Hematopoietic multipotent progenitor cell treated with erythropoietin and hydrocortisone succinate and interleukin-3 and kit ligand, for 4 days (in vitro differentiated cells): ENCODE measurements around the gene PRKN.

Experiments used
- DNase-seq: peaks from one replicate; pipeline ENCODE4 v3.0.0-alpha.2; 2015

Gene PRKN

DNA sequence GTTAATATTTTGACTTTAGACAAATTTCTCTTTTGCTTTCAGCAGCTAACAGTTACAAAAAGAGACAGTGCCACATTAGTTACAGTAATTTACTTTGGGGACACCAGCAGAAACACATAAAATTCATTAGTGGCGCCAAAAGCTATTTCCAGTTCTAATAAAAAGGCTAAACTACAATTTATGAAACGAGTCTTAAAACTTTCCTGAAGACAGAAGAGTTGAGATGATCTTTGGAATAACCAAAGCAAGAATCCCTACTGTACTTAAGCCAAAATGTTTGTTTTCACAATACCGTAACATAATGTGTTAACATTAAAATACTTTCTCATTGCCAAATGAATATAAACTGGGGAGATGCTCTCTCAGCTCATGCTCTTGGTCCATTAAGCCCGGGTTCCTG lies 1103.5 kb downstream of the PRKN start:
- DNase-seq = no peak

DNA sequence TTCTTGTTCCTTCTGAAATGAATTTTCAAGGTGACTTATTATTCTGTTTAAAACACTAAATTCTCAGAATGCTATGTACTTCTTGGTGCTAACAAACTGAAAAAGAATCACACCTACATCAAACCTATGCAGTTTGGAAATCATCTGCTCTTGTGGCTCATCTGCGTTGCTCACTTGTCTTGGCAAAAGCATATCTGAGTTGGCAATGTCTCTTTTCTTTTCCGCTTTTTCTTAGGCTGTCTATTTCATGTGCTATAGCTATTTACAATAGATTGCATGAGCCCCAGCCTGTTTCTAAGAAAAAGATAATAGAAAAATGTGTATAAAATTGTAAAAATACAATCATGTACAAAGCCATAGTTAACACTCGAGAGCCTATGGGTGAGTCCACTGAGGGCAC lies 1104.8 kb downstream of the PRKN start:
- no peak for DNase-seq

DNA sequence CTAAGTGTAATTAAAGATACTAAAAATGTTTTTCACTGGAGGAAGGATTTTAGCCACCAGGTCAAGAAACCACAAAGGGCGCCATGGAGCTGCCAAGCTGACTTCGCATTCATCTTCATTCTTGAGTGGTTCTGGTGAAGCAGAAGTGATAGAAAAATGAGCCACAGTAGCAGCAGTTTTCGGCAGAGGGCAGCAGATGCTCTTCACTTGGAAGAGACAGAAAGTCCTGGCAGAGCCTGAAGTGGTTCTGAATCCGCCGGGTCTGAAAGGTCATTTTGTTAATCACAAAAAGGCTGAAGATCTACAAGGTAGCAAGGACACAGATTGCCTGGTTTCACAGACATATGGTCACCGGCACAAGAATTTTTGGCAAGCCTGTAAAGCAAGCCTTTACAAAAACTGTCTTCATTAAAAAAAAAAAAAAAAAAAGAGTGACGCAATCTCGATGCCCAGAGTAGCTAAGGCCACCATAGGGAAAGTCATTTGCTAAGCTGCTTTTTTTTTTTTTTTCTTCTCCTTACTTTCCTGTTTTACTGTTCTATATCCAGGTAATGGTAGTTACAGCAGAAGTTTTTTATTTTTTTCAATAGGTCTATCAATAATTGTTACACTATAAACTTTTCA lies 1108.6 kb downstream of the PRKN start:
- DNase-seq = peak; percentile 46

DNA sequence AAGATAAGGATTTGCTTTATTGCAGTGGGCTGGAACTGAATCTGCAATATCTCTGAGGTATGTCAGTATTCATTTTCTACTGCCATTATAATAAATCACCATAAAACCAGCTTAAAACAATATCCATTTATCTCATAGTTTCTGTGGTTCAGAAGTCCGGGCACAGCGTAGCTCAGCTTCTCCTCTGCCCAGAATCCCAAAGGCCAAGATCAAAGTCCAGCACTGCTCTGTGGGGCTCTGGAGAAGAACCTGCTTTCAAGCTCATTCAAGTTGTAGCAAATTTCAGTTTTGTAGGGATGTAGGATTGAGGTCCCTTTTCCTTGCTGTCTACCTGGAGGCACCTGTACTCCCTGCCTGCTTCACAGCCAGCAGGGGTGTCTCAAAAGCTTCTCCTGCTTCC lies 1113.9 kb downstream of the PRKN start:
- DNase-seq = no peak

DNA sequence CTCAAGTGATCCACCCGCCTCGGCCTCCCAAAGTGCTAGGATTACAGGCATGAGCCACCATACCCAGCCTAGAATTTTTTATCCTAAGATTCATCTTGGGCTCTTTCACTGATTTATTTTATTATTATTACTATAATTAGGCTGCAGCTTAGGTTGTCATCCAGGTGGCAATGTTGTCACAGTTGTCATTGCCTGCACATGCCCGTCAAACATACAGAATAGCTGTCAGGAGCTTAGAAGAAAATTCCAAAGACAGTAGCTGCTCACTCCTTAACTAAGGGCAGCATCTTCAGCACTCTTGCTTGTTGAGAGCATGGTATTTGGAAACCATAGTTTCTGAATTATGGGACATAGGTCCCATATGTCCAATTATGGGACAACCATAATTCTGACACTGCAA lies 1118.8 kb downstream of the PRKN start:
- DNase-seq = no peak

DNA sequence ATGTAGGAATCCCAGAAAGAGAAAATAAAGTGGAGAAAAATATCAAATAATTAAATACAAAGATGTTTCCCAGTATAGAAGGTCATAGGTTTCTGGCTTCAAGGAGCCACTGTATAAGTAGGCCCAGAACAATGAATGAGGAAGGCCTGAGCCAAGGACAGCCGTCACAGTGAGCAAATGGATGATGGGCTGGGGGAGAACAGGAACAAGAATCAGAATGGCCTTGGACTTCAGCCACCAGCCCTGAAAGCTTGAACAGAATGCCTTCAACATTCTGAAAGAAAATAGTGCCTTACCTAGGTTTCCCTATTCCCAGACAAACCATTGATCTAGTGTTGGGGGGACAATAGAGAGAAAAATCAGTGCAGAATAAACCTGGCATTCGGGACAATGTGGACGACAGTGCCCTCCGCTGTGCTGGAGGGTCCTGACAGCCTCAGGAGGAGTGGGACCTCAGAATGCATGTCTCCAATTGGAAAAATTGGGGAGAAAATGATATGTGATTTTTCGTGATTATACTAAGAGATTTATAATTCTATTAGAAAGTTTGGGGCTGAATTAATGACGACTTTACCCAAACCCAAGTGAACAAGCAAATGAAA lies 1119.8 kb downstream of the PRKN start:
- DNase-seq = no peak

DNA sequence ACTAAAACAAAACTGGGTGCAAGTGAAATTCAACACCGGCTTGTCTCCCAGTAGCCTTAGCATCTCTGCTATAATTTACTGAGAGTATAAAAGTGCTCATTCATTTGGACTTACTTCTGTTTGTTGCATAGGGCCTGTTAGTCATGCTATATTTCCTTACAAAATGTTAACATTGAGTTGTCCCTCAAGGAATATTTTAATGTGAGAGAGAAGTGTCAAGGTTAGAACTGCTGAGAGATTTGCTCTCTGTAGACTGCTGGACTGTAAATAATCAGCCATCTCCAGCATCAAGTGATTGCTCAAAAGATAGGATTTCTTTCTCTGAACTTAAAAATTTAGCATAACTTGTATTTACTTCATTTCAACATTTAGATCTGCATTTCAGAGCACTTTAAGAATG lies 1125.2 kb downstream of the PRKN start:
- DNase-seq = no peak

DNA sequence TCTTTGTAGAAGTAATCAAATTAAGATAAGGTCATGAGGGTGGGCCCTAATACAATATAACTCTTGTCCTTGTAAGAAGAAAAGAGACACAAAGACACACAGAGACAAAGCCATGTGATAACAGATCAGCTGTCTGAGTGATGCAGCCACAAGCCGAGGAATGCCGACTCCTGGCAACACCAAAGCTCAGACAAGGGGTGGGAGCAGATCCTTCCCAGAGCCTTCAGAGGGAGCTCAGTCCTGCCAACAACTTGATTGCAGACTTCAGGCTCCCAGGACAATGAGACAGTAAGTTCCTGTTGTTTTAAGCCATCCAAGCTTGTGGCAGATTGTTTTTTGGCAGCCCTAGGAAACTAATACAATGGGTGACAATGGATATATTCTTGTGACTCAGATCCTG lies 1128.7 kb downstream of the PRKN start:
- DNase-seq = no peak

DNA sequence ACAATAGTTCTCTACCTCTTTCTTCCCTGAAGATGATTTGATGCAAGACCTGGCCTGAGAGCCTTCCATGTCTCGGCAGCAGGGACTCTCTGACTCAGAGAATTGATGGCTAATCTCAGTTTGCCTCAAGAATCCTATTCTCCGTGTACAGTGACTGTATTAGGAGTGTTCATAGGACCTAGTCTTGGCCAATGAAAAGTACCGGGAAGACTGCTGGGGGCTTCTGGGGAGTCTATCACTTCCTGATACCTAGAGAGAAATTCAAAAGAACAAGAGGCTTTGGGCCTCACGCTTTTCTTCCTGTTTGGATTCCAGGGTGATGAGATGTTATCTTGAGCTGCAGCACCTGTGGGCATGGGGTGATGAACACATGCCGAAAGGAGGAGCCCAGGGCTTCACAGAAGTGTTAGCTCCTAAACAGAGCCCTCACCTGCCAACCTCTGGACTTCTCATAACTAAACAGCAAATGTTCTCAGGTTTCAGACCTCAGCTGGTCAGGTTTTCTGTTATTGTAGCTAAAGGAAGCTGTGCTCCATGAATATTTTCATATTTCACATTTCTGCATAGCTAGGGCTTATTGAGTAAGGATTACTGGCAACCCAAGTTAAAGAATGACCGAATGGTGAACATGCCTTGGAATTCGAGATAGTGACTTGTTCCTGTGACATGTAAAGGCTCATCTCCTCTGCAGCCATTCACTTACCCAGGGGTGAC lies 1130.6 kb downstream of the PRKN start:
- DNase-seq = no peak

DNA sequence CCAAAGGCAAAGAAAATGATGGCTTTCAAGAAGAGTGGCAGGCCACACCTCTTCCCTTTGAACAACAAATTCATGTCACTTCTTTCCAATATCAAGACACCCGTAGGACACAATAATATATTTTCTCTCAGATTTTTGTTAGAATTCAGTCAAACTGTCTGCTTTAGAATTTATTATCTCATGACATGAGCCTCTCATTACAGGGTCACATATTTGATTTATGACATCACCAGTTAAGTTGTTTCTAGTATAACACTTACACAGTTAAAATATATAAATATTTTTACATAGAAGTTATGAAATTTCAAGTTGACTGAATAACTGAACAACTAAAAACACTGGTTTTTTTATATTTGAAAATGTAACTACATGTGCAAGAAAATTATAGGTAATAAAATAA lies 1133.2 kb downstream of the PRKN start:
- no peak for DNase-seq

DNA sequence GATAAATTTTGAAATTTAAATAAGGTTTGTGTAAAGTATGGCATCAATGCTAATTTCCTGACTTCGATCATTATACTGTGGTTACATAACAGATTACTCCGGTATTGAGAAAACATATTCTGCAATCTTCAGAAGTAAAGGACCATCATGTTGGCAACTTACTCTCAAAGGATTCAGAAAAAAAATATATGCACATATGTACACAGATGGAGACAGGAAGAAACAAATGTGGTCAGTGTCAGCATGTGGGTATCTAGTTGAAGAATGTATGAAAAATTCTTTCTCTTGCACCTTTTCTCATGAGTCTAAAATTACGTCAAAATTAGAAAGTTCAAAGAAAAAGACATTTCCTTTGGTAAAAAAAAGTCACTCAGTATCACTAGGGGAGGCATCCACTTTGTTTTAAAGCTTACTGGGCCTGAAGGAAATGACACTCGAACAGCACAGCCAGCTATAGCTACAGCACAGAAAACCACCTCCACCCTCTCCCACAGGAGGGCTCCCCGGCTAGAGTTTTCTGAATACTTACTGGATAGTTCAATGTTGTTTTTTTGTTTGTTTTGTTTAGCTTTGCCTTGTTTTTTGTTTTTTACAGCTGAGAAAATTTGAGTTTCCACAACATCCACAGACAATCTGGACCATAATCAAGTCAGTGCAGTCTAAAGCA lies 1136.5 kb downstream of the PRKN start:
- DNase-seq = no peak

DNA sequence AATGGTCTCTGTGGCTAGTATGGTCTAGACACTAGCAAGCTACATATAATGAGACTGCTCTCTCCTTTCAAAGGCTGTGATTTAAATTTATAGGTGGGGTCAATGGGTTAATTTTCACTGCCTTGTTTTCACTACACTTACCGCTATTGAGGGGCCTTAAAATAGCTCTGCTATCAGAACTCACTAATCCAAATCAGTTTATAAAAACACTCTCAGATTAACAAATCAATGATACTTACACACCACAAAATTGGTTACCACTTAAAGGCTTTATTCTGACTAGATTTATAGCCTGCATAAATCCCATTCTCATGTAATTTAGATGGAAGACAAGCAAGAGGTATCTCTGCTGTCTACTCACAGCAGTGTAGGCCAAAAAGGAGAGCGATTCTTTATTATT lies 1140.7 kb downstream of the PRKN start:
- DNase-seq = no peak

DNA sequence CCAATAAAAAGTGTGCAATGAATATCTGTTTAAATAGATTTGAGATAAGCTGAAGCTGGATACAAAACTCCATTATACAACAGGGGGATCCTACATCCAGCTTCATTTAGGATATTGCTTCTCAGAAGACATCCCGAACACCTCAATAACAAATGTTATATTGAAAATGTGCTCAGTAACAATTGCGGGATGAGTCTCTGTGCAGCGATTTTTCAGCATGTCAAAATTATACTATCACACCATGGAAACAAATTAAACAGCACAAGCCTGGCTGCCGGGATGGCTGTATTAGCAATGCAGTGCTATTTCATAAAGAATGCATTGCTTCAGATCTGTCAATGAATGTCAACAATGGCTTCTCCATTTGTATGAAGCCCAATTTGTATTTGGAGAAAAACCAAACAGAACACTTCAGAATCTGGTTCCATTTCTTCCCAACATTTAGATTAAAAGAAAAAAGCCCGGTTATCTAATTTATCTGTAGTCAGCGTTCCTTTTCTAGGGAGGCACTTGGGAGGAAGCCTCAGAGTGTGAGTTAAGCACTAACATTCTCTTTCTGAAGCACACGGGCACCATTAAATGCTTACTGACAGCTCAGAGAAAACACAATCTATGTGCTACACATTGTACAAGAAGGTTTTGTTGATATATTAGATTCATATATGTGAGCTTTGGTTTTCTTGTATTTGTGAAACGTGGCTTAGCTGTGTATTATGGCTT lies 1142.8 kb downstream of the PRKN start:
- DNase-seq = no peak

DNA sequence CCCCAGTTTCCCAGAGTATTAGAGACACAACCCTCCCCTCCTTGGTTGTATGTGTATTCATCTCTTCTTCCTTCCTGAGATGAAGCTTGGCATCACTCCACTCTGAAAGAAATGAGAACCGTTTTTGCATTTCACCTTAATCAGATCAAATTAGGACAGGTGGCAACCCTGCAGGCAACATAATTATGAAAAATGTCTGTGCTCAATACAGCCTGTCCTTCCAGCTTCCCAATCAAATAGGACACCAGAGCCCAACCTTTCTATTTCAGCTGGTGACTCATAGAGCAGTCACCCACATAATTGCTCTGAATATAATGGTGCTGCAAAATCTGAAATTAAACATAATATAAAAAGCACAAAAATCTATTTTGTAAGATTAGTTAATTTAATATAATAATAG lies 1143.5 kb downstream of the PRKN start:
- no peak for DNase-seq

DNA sequence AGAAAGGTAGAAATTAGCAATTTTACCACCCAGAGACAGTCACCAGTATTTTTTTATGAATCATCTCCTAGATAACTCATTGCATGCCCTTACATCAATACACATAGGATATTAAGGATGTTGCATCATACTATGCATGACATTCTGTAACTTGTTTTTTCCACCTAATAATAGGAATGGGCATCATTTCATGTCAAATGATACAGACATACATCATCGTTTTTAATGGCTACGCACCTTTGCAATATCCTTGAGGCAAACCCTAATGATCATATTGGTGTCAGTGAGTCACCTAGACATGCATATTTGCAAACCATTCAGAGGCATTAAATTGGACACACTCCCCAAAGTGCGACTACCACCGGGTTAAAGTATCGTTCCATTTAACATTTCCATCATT lies 1144.0 kb downstream of the PRKN start:
- no peak for DNase-seq

DNA sequence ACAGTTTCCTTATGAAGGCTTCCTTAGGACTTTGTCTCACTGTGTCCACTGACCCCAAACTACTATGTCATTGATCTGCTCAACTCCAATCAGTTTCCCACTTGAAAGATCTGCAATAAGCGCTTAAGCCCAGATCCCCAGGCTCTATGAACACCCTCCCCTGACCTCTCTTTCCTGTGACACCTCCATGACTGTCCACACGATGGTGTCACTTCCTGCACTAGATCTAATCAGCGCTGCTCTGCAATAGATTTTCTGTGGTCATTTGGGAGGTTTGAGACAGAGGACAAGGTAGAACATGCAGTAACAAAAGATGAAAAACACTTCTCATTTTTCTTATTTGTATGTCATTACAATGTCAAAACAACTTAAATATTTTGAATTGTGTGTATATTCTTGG lies 1149.1 kb downstream of the PRKN start:
- DNase-seq = peak; percentile 5

DNA sequence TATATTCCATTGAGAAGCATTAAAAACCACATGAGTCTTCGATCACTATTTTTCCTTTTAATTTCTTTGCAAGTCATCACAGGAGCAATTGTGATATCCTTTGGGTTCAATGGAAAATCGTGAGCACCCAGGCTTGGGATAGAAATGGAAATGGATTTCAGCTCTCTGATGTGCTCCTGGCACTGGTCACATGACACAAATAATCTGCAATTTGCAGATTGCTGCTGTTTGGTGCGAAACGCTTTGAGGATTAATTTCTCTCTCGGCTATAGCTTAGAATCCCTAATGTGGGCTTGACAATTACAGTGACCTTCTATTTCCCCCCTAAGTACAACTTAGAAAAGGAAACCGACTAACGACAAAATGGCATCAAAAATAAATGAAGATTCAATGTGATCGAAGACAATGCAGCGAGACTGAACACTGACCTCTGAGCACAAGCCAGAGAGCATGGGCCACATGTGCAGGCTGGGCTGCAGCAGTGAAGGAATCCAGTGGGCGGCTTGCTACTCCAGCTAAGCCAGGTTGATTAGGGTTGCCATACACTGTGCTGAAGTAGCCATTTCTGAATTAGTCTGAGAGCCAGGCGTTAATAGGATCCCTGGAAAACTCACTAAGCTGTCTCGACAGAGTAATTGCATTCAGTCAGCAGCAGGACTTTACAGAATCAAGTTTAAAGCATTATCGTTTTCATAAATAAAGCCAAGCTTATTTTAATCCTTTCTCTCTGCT lies 1151.9 kb downstream of the PRKN start:
- DNase-seq = no peak

DNA sequence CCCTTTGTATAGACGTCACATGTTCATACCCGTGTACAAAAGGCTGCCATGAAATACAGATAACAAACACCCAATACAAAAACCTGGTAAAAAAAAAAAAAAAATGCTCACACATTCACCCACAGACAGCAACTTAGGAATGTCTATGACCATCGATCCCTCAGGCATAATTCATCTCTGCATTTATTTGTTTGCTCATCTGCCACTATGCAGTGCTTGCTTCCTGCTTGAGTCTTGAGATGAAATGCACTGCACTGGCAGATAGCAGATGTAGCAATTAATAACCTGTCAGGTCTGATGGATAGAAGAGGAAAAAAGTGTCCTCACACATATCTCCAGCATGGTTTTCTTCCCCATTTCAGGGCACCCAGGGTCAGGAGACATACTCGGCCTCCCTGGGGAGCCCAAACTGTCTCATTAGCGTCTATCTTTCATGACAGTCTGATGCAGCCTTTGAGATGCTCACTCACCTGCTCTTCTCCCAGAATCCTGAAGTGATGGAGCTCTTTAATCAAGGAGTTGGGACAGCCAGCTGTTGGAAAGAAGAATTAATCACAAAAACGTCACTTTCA lies 1158.6 kb downstream of the PRKN start:
- no peak for DNase-seq

DNA sequence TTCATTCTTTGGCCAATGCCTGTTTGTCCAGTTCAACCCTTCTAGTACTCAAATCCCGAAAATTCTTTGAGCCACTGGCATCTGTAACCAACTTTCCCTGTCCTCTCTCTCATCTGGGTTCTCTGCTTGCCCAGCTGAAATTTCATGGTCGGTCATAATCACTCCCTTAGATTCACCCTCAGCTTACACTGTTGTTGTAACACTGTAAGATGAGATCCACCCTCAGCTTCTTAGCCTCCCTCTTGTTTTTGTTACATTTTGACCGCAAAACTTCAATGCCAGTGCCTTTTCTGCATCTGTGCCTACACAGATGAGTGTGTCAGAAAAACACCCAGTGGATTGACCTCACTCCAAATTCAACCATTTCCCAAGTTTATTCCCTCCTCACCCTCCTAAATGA lies 1162.6 kb downstream of the PRKN start:
- no peak for DNase-seq

DNA sequence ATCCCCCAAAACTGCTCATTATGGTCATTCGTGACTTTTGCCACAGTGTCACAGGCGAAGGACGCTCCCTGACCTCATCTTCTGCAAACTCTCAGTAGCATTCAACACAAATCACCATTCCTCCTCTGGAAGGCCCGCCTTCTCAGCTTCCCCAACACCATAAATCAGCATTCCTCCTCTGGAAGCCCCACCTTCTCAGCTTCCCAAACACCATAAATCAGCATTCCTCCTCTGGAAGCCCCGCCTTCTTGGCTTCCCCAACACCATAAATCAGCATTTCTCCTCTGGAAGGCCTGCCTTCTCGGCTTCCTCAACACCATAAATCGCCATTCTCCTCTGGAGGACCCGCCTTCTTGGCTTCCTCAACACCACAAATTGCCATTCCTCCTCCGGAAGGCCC lies 1165.7 kb downstream of the PRKN start:
- DNase-seq = no peak

DNA sequence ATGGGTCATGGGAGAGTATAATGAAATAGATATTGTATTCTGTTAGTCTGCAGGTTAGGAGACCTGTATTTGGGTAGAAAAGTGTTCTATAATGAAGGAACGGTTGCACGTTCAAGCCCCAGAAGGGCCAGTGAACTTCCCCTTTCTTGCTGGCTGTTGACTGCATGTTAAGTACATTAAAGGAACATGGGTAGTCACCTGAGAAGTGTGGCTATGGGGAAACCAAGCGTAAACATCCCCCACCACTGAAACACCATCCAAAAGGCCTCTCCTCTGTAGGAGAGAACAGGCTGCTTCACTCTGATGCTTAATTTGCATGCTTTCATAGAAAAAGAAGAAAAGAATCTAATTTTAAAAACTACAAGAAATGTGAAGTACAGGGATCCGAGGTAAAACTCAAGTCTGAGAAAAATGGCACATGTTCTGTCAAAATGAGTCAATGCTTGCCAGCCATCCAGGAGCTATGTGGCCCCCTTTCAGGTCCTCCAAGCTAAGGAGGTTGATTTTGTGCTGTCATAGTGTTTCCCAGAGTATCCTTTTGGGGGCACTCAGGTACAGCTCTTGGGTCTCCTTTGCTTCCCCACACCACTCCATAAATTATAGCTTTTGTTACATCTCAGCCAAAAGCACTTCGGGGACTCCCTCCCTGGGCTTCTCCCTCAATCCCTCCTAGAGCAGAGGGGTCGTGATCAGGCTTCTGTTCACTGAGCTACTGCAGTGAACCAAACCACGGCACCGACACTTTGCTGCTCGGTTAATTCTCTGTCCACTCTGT lies 1170.0 kb downstream of the PRKN start:
- DNase-seq = no peak

DNA sequence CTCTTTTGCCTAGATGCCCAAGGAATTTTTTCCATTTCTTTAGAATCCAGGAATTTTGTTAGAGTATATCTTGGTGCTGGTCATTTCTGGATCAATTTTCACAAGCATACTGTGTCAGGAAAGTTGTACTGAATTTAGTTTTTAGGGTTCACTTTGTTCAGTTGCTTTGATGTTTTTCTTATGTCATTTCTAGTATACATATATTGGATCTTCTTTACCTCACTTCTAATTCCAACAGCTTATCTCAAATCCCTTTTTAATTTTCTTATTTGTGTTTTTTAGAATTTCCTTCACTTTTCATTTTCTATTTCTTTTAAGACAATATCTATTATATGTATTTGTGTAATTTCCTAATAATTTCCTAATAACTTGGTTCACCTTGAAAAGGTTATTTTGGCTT lies 1172.7 kb downstream of the PRKN start:
- no peak for DNase-seq
